Cardiac muscle cell (in vitro differentiated cells and primary cell): Measurements from ENCODE around the gene CEMIP2. TPM values are rescaled to one million over a fixed set of nuclear protein-coding genes. Genes with fewer than 3 reads are reported as not detected.

ENCODE experiments used
- DNase-seq, 2 donors: peaks; one replicate each; pipeline versions ENCODE4 v3.0.0 to v3.0.0-alpha.2; 2010 to 2017; ENCODE audit warnings: low read depth in 1 of 2, low spot score in 1 of 2
- H3K27ac ChIP-seq: fragments of 200-600 bp; sonication (generic); 2 replicates; pipeline ENCODE4 v1.5.1; 2016
- H3K27me3 ChIP-seq: fragments of 200-600 bp; sonication (generic); 2 replicates; pipeline ENCODE4 v1.6.0; 2016; ENCODE audit warnings: control low read depth
- H3K36me3 ChIP-seq: fragments of 200-600 bp; sonication (generic); 2 replicates; pipeline ENCODE4 v1.5.1; 2016; ENCODE audit warnings: control low read depth
- H3K4me1 ChIP-seq: fragments of 200-600 bp; sonication (generic); 2 replicates; pipeline ENCODE4 v1.8.1; 2017; ENCODE audit warnings: low read depth, mild to moderate bottlenecking, mixed run types
- H3K4me3 ChIP-seq: fragments of 200-600 bp; sonication (generic); 2 replicates; pipeline ENCODE4 v1.5.1; 2016; ENCODE audit warnings: mild to moderate bottlenecking
- H3K9me3 ChIP-seq: fragments of 200-600 bp; sonication (generic); 2 replicates; pipeline ENCODE4 v1.5.1; 2017; ENCODE audit warnings: low read depth, mild to moderate bottlenecking, control low read depth
- CTCF ChIP-seq: IDR thresholded peaks from 2 replicates; pipeline ENCODE4 v1.5.1; 2012; ENCODE audit warnings: low read depth, mild to moderate bottlenecking, low read length
- polyA plus RNA-seq: library from polyadenylated mRNA; unstranded; fragments of >200 nt; fragmentation: Nextera tagmentation; extraction: Ambion mirVana; gene quantifications from 2 replicates; pipeline ENCODE4 v1.2.1, GENCODE V29; 2016
- total RNA-seq: library from RNA; depleted of rRNA; stranded (reverse); fragments of >200 nt; gene quantifications from 2 replicates; pipeline ENCODE4 v1.2.3, GENCODE V29; 2016

The CEMIP2 gene
- total and polyA plus RNA-seq, 2 experiments from 2014 or later, result 15.9 to 16.5 TPM

GRCh38 chr9:71726723-71727122, 41.6 kb downstream of the CEMIP2 start:
- H3K4me1 ChIP-seq, result peaks cover 5% of the 10 kb centered on the region
- no peaks in the 10 kb centered on the region for H3K27me3 ChIP-seq
- no peak overlapping the region for H3K4me3 ChIP-seq
- TF ChIP-seq CTCF, result no peak
- no peaks in the 10 kb centered on the region for H3K9me3 ChIP-seq
- H3K36me3 ChIP-seq, result peaks cover 50% of the 10 kb centered on the region
- H3K27ac ChIP-seq, result no peak overlapping the region
- DNase-seq, result no peak

GRCh38 chr9:71725590-71726338, 42.5 kb downstream of the CEMIP2 start:
- no peak overlapping the region for H3K4me3 ChIP-seq
- H3K36me3 ChIP-seq, result peaks cover 46% of the 10 kb centered on the region
- no peaks in the 10 kb centered on the region for H3K27me3 ChIP-seq
- TF ChIP-seq CTCF, result no peak
- peak in 1 of 2 donors; percentile 45 for DNase-seq
- H3K4me1 ChIP-seq, result peaks cover 5% of the 10 kb centered on the region
- H3K27ac ChIP-seq, result no peak overlapping the region
- H3K9me3 ChIP-seq, result no peaks in the 10 kb centered on the region

DNA sequence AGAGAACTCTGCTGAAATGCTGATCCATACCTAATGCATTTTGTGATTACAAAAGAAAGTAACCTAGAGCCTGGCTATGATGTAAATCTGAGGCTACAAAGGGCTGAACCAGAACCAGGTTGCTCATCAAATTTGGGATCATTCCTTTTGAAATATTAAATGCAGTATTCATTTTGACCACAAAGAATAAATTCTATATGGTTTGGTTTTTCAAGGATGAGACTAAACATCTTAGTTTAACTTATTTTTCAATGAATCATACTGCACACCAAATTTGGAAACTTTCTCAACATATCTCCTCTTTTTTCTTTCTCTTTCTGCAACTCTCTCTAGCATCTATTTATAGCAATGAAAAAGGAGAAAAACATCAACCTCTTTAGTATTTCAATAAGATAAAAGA, 46.5 kb downstream of the CEMIP2 start:
- no peaks in the 10 kb centered on the region for H3K9me3 ChIP-seq
- H3K27me3 ChIP-seq, result no peaks in the 10 kb centered on the region
- DNase-seq, result no peak
- H3K4me1 ChIP-seq, result peaks cover 5% of the 10 kb centered on the region
- no peak for TF ChIP-seq CTCF
- H3K36me3 ChIP-seq, result peaks cover 34% of the 10 kb centered on the region
- no peak overlapping the region for H3K4me3 ChIP-seq
- H3K27ac ChIP-seq, result peak overlapping the region; percentile 49

- Histone ChIP-seq H3K27me3 (no peaks in the 10 kb centered on the region), H3K9me3 (no peaks in the 10 kb centered on the region), H3K36me3 (peaks cover 24% of the 10 kb centered on the region), H3K27ac (no peak overlapping the region), H3K4me3 (no peak overlapping the region), H3K4me1 (peaks cover 5% of the 10 kb centered on the region)
- DNase-seq, result peak in 1 of 2 donors; percentile 77
- no peak for TF ChIP-seq CTCF
These were observed 48.8 kb downstream of the CEMIP2 start for GRCh38 chr9:71719562-71719961.

DNA sequence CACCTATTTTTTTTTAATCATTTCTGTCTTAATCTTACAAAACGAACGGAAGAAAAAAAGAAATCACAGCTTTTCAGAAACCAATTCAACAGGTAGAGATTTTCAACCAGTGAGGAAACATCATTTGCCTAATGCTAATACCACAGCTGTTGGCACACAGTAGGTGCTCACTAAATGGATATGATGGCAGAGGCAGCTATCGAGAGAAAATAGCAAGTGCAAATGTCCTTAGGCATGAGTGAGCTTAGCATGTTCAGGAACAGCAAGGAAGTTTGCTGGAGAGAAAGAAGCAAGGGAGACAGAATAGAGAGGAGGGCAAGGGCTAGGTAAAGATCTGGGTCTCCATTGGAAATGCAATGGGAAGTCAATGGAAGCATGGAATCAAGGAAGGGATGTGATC, 49.2 kb downstream of the CEMIP2 start:
- H3K36me3 ChIP-seq, result peaks cover 24% of the 10 kb centered on the region

More for the DNA sequence above, 49.2 kb downstream of the CEMIP2 start:
- Histone ChIP-seq H3K4me1 (peaks cover 5% of the 10 kb centered on the region), H3K4me3 (no peak overlapping the region), H3K27me3 (no peaks in the 10 kb centered on the region), H3K27ac (no peak overlapping the region), H3K9me3 (no peaks in the 10 kb centered on the region)
- no peak for TF ChIP-seq CTCF
- no peak for DNase-seq
